NB4 (cell line): ENCODE measurements around the gene TM4SF20.
A peak's percentile ranks its signal among the peaks of the same experiment; 100 is the strongest.

Source experiments
- DNase-seq: peaks from one replicate; pipeline ENCODE4 v3.0.0; 2010; ENCODE audit warnings: low read depth
- H3K4me3 ChIP-seq: one replicate; pipeline ENCODE4 v1.5.1; 2011; ENCODE audit warnings: mild to moderate bottlenecking, low read depth, low read length, moderate library complexity
- MYC ChIP-seq: IDR thresholded peaks from 2 replicates; pipeline ENCODE4 v1.6.1; 2011; ENCODE audit warnings: low read depth, low read length
- POLR2A ChIP-seq: IDR thresholded peaks from 2 replicates; pipeline ENCODE4 v1.6.1; 2011; ENCODE audit warnings: mild to moderate bottlenecking; ENCODE audit not compliant: insufficient read length; ENCODE audit errors: extremely low read depth
- TF ChIP-seq, protein P1 (sequence below): IDR thresholded peaks from one replicate; pipeline ENCODE4 v1.5.1; 2012; ENCODE audit warnings: low read depth, low read length
- TF ChIP-seq, protein P2 (sequence below): IDR thresholded peaks from 2 replicates; pipeline ENCODE4 v1.6.1; 2011; ENCODE audit warnings: low read depth, low read length

Gene TM4SF20

DNA sequence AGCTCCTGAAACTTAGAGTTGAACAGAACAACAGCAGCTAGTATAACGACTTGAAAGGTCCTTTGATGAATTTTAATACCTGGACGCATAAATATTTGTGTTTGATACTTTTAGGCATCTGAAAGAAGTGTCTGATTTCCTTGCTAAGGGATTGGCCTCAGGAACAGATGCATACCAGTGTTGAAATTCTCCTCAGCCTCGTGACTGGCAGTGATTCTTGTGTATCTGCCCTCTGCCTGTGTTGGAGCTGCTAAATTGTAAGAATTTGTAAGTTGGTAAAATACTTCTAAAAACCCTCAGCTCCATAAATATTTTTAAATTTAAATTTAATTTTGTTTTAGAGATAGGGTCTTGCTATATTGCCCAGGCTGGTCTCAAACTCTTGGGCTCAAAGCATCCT is 31.1 kb upstream of the TM4SF20 start:
- H3K4me3 ChIP-seq = no peak overlapping the region
- DNase-seq = no peak
- TF ChIP-seq POLR2A (no peak), MYC (no peak)
- TF ChIP-seq, protein P1, sequence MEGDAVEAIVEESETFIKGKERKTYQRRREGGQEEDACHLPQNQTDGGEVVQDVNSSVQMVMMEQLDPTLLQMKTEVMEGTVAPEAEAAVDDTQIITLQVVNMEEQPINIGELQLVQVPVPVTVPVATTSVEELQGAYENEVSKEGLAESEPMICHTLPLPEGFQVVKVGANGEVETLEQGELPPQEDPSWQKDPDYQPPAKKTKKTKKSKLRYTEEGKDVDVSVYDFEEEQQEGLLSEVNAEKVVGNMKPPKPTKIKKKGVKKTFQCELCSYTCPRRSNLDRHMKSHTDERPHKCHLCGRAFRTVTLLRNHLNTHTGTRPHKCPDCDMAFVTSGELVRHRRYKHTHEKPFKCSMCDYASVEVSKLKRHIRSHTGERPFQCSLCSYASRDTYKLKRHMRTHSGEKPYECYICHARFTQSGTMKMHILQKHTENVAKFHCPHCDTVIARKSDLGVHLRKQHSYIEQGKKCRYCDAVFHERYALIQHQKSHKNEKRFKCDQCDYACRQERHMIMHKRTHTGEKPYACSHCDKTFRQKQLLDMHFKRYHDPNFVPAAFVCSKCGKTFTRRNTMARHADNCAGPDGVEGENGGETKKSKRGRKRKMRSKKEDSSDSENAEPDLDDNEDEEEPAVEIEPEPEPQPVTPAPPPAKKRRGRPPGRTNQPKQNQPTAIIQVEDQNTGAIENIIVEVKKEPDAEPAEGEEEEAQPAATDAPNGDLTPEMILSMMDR = no peak
- TF ChIP-seq, protein P2, sequence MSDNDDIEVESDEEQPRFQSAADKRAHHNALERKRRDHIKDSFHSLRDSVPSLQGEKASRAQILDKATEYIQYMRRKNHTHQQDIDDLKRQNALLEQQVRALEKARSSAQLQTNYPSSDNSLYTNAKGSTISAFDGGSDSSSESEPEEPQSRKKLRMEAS = no peak

DNA sequence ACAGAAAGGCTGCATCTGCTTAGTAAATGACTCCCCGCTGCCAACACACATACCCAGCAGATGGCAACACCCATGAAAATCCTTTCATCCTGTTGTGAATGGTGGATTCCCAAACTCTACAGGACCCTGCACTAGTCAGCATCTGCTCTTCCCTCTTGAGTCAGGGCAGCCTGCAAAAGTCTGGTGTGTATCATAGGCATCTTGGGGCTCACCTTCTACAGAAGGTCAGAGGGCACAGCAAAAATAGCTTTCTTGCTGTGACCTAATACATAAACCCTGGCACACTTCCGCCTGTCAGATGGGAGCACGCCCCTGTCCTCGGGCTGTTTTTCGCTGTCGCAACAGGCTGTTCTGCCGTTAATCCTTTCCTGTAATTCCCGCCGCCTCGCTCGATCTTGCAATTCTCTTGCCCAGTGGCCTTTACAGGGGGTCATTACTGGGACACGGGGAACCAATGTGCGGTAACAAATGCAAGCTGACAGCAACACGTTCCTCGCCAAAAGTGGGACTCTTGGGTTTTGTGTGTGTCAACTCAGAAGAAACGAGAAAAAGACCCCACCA is 28.6 kb upstream of the TM4SF20 start:
- peak; percentile 92 for DNase-seq
- H3K4me3 ChIP-seq = peak overlapping the region; percentile 30
- no peak; the same call in 1 of the 2 replicates for TF ChIP-seq MYC
- TF ChIP-seq POLR2A = no peak
- TF ChIP-seq, protein P1 = no peak
- TF ChIP-seq, protein P2 = peak; percentile 51

DNA sequence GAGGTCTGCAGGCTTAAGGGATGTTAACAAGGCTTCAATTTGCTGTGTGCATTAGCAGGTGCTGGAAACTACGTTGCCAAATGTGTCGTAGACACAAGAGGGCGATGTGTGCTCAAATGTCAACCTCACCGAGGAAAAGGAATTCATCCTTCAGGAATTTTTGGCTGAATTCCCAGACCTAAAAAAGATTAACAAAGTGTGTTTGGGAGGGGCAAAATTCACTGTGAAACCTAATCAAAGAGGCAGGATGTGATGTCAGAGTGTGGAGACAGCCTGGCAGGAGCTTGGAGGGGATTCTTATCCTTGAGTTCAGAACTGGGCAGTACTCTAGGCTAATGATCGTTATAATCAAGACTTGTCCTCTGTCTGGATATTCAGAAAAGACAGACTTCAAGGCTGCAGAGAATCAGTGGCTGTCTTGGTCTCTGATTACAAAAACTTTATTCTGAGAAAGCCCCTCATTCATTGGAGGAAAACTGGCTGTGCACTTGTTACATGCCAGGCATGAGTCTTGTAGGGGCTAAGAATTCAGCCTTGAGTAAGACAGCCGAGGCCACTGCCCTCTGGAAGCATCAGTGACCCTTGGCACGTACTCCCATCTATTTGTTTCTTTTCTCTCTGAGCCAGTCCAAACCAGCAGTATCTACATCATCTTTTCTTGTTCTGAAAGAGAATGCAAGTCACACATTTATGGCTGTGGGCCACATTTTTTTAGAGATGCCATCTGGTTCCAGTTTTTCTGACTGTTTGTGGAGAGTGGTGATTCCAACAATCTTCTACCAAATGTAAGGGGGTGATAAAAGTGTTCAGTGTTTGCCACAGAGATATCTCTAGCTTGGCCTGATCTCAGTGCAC is 27.3 kb upstream of the TM4SF20 start:
- no peak overlapping the region for H3K4me3 ChIP-seq
- no peak for TF ChIP-seq MYC
- TF ChIP-seq, protein P2 = no peak
- TF ChIP-seq POLR2A = no peak
- TF ChIP-seq, protein P1 = peak; percentile 54
- DNase-seq = peak; percentile 46

DNA sequence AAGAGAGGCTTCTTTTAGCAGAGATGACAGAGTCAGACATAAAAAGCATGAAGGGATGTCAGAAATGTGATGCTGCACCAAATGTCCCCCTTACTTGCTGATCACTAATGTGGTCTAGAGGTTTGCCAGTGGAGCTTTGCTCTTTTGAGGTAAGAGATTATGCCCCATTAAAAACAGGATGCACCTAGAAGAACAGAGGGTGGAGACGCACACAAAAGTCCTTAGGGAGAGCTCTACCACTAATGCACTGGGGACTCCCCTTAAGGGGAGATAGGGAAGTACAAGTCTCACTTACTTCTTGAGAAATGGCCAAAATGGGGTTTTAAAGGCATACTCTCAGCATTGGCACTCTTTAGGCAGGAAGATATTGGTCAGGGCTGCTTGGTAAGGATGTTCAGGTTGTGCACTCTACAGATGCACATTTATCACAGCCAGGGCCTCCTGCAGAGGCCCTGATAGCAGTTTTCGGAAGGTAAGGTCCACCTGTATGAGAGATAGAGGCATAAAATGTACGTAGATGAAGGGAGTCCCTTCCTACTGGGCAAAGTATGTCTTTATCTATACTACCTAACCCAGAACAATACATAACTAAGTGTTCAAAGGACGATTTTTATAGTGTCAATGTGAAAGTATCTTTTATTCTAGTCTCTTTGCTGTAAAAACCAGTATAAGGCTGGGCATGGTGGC is 25.6 kb upstream of the TM4SF20 start:
- TF ChIP-seq MYC = no peak
- TF ChIP-seq, protein P1 = no peak
- TF ChIP-seq, protein P2 = no peak
- no peak for TF ChIP-seq POLR2A
- H3K4me3 ChIP-seq = no peak overlapping the region
- peak; percentile 75 for DNase-seq

DNA sequence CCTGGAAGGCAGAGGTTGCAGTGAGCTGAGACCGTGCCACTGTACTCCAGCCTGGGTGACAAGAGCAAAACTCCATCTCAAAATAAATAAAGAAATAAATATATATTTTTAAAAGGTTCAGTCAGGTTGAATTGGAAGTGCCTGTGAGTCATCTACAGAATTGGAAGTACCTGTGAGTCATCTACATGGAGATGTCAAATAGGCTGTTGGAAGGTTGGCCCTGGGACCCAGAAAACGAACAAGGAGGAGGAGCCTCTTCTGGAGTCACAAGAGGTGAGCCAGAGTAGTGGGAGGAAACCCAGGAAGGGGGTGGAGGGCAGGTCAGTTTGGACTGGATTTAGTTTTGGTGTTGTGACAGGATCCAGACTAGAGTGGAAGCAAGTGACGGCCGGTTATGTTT is 23.9 kb upstream of the TM4SF20 start:
- TF ChIP-seq MYC (no peak), POLR2A (no peak)
- DNase-seq = no peak
- H3K4me3 ChIP-seq = no peak overlapping the region

DNA sequence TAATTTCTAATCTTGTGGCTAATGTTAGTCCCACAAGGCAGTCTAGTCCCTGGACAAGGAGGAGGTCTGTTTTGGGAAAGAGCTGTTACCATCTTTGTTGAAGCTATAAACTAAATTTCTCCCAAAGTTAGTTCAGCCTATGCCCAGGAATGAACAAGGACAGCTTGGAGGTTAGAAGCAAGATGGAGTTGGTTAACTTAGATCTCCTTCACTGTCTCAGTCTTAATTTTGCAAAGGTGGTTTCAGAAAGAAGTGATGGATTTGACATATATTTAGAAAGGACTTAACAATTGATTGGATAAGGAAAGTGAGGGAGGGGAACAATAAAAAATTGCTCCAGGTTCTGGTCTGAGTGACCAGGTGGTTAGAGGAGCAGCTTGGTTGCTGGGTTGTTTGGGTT is 23.2 kb upstream of the TM4SF20 start:
- DNase-seq = no peak
- H3K4me3 ChIP-seq = no peak overlapping the region
- TF ChIP-seq, protein P1 = no peak
- TF ChIP-seq MYC = no peak
- TF ChIP-seq, protein P2 = no peak
